Measurements from ENCODE around the gene FCF1. TPM values are rescaled to one million over a fixed set of nuclear protein-coding genes. Genes with fewer than 3 reads are reported as not detected.
A peak's percentile ranks its signal among the peaks of the same experiment; 100 is the strongest.

The FCF1 gene
- total RNA-seq: 59.5 and 61.6 TPM in 2 replicates
- long read RNA-seq, partial matches to known transcripts: 6 of 12 reads
- long read RNA-seq, other reads (novel, unspliced or antisense): 6 of 12 reads

GRCh38 chr14:74712499-74713394, at the start of gene FCF1, which contains the start of gene AREL1:
TSS of gene FCF1 (plus strand) at chr14:74713144. CDS start at chr14:74713198, 54 bp downstream.
TSS of gene AREL1 (minus strand) at chr14:74713080. CDS start at chr14:74685615, 27,465 bp downstream.
- TF ChIP-seq CTCF (IDR thresholded peaks at IDR 0.05): no peak
- Mint-ChIP-seq H3K4me3 (ENCODE audit: unreplicated experiment) (peak within 1 kb of the TSS; percentile 85), H3K27me3 (ENCODE audit: unreplicated experiment) (no peaks in the 10 kb centered on the region), H3K36me3 (ENCODE audit: unreplicated experiment) (peaks cover 13% of the 10 kb centered on the region), H3K27ac (ENCODE audit: unreplicated experiment) (peak within 1 kb of the TSS; percentile 95), H3K9me3 (ENCODE audit: unreplicated experiment) (no peaks in the 10 kb centered on the region), H3K4me1 (ENCODE audit: unreplicated experiment) (peaks cover 38% of the 10 kb centered on the region)
- DNase-seq (ENCODE audit: extremely low spot score, unreplicated experiment): peak; percentile 91

DNA sequence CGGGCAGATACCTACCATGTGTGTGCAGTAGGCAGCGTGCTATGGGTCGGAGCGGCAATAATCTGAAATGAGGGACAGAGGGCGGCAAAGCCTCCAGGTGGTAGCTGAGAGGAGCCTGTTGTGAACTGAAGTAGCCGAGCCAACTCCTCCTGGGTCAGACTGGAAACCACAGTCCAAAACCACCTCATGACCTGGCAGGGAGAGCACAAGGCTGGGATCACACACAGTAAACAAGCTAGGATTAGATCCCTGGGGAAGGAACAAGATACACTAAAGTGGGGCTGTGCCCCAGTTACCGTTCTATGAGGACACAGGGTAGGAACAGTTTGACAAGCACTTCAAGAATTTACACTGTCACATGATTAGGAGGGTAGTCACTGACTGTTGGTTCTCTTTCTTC, 49.1 kb upstream of the FCF1 start:
- TF ChIP-seq CTCF (IDR thresholded peaks at IDR 0.05): no peak

GRCh38 chr14:74664717-74665116, 48.2 kb upstream of the FCF1 start:
- no peaks in the 10 kb centered on the region for H3K9me3 Mint-ChIP-seq (ENCODE audit: unreplicated experiment)
- H3K27me3 Mint-ChIP-seq (ENCODE audit: unreplicated experiment): no peaks in the 10 kb centered on the region
- no peak overlapping the region for H3K4me3 Mint-ChIP-seq (ENCODE audit: unreplicated experiment)
- DNase-seq (ENCODE audit: extremely low spot score, unreplicated experiment): peak; percentile 17
- H3K4me1 Mint-ChIP-seq (ENCODE audit: unreplicated experiment): peaks cover 10% of the 10 kb centered on the region
- TF ChIP-seq CTCF (IDR thresholded peaks at IDR 0.05): no peak
- H3K36me3 Mint-ChIP-seq (ENCODE audit: unreplicated experiment): peaks cover 61% of the 10 kb centered on the region
- H3K27ac Mint-ChIP-seq (ENCODE audit: unreplicated experiment): no peak overlapping the region

More for the DNA sequence above, 49.1 kb upstream of the FCF1 start:
- Mint-ChIP-seq H3K36me3 (ENCODE audit: unreplicated experiment) (peaks cover 58% of the 10 kb centered on the region), H3K9me3 (ENCODE audit: unreplicated experiment) (no peaks in the 10 kb centered on the region), H3K27ac (ENCODE audit: unreplicated experiment) (no peak overlapping the region), H3K4me3 (ENCODE audit: unreplicated experiment) (no peak overlapping the region), H3K27me3 (ENCODE audit: unreplicated experiment) (no peaks in the 10 kb centered on the region), H3K4me1 (ENCODE audit: unreplicated experiment) (peaks cover 17% of the 10 kb centered on the region)
- peak; percentile 68 for DNase-seq (ENCODE audit: extremely low spot score, unreplicated experiment)

DNA sequence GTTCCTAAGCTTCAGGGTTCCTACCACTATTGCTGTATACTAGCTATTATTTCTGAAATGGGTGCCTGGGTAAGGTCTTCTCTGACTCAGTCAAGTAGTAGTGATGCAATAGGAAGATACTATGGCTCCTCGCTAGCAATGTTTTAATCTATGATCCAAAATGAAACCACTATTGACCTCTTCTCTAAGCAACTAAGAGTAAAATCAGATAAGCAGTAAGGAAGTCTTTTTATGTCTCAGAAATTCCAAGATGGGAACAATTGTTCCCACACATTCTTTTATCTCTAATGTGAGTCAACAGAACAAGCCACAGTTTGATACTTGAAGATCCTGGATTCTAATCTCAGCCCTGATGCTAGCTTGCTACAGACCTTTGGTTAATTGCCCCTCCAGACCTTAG, 45.2 kb upstream of the FCF1 start:
- DNase-seq (ENCODE audit: extremely low spot score, unreplicated experiment): no peak
- no peak for TF ChIP-seq CTCF (IDR thresholded peaks at IDR 0.05)
- Mint-ChIP-seq H3K27me3 (ENCODE audit: unreplicated experiment) (no peaks in the 10 kb centered on the region), H3K9me3 (ENCODE audit: unreplicated experiment) (no peaks in the 10 kb centered on the region), H3K4me3 (ENCODE audit: unreplicated experiment) (no peak overlapping the region), H3K36me3 (ENCODE audit: unreplicated experiment) (peaks cover 71% of the 10 kb centered on the region), H3K27ac (ENCODE audit: unreplicated experiment) (no peak overlapping the region), H3K4me1 (ENCODE audit: unreplicated experiment) (peaks cover 14% of the 10 kb centered on the region)

- Mint-ChIP-seq H3K4me1 (ENCODE audit: unreplicated experiment) (peaks cover 14% of the 10 kb centered on the region), H3K4me3 (ENCODE audit: unreplicated experiment) (no peak overlapping the region), H3K36me3 (ENCODE audit: unreplicated experiment) (peaks cover 73% of the 10 kb centered on the region), H3K27ac (ENCODE audit: unreplicated experiment) (no peak overlapping the region), H3K27me3 (ENCODE audit: unreplicated experiment) (no peaks in the 10 kb centered on the region), H3K9me3 (ENCODE audit: unreplicated experiment) (no peaks in the 10 kb centered on the region)
- no peak for TF ChIP-seq CTCF (IDR thresholded peaks at IDR 0.05)
- DNase-seq (ENCODE audit: extremely low spot score, unreplicated experiment): no peak
These were observed 43.7 kb upstream of the FCF1 start for GRCh38 chr14:74669256-74669655.

Data from osteocyte (in vitro differentiated cells).